Ramos (cell line): ENCODE measurements around the gene NME8.

ENCODE experiments used
- in situ Hi-C: fragments of 300-500 bp; cut with MboI; formaldehyde crosslinking; loops from one replicate; pipeline ENCODE4 v1.14.3; 2022; ENCODE audit warnings: low sequenced_read_pairs; ENCODE audit not compliant: unreplicated experiment

NME8 gene

DNA sequence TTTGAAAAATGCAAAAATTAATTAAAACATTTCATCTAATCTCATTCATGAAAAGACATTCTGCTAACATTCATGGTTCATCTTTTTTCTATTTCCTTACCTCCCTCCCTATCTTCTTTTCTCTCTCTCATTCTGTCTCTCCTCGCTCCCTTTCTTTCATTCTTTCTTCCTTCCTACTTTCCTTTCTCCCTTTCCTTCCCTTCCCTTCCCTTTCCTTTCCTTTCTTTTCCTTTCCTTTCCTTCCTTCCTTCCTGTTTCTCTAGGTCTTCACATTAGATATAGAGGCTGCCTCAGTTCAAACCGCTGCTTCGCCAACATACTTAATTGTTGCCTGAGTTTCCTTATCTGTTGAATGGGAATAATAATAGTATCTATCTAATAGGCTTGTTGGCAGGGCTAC, 46.3 kb downstream of the NME8 start:
- in situ Hi-C loops, result no loop called here

DNA sequence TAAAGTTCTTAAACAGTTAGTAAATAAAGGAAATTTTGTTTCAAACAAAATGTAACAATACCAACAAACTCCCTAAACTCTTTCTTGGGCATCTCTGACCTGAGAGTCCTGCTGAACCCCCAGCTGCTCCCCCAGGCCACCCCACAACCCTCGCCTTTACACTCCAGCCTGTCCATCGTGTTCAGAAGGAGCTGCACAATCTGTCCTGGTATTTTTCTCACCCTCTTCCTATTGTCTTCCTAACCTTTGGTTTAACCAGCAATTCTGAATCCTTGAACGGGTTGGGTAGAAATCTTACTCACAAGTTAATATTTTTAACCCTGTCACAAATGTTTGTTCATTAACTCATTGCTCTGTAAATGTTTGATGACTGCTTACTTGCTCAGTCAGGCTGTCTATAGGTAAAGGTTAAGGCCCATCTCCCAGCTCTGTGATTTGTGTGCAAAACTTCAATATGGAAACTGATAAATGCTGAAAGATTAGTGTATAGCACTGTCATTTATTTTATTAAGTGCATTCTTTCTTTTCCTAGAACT, 51.4 kb downstream of the NME8 start:
- in situ Hi-C loops, result no loop called here

- in situ Hi-C loops, result no loop called here
These were observed 52.9 kb downstream of the NME8 start for GRCh38 chr7:37901236-37901827.

DNA sequence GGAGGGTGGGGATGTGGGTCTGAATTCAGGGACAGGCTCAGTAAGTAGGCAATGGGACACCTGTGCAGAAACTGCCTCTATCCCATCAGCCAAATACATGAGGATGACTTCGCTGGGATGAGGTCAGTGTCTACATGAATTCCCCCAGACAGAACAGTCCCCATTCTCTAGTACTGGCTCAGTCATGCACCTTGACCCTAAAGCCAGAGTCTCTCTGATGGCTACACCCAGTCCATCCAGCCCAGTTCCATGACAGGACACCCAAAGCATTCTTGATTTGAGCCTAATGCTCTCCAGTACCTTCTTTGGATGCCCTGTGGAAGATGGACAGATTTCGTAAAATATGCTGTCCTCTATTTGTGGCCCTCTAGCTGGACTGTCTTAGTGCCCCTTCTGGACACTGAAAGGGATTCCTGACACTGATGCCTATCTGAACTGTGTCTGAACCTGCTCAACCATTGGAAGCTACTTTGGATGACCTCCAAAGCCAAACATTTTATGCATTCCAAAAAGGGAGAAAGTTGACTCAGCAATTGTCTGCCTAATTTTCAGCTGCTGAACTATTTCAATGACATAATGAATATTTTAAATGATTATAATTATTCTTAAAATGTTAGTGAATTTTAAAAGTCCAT, 53.6 kb downstream of the NME8 start:
- in situ Hi-C loops, result no loop called here

- in situ Hi-C loops, result no loop called here
These were observed 59.9 kb downstream of the NME8 start for GRCh38 chr7:37908221-37908788.

DNA sequence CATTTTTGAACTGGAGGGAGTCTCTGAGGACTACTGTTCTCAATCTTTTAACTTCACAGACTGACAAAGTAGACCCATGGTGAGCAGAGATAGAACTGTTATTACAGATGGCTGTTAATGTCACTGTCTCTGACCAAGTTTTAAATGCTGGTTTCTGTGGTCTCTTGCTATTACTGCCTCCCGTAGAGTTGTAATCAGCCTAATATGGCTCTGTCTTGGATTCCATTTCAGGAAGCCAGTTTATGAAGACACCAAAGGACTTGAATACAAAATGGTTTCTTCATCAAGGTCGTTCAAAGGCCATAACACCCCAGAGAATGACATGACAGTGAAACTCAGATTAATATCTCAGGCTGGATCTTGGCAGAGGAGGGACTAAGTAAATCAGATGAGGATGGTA, 64.4 kb downstream of the NME8 start:
- in situ Hi-C loops, result no loop called here

DNA sequence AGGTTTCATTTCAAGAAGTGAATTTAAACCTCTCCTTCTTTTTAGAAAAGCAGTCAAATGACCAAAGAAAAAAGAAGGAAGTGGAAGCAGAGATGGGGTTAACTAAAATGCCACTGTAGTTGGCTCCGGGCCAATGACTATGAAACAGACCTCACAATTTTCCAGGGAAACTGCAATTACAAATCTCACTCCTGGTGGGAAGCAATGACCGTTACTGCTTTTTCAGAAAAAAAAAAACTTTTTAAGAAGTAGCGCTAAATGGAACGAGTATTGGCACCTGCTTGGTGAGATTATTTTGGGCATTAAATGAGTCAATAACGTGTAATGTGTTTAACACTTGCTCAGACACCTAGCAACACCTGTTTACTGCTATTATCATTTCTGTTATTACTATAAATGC, 67.0 kb downstream of the NME8 start:
- in situ Hi-C loops, result no loop called here

- in situ Hi-C loops, result no loop called here
These were observed 67.7 kb downstream of the NME8 start for GRCh38 chr7:37916017-37916672.

DNA sequence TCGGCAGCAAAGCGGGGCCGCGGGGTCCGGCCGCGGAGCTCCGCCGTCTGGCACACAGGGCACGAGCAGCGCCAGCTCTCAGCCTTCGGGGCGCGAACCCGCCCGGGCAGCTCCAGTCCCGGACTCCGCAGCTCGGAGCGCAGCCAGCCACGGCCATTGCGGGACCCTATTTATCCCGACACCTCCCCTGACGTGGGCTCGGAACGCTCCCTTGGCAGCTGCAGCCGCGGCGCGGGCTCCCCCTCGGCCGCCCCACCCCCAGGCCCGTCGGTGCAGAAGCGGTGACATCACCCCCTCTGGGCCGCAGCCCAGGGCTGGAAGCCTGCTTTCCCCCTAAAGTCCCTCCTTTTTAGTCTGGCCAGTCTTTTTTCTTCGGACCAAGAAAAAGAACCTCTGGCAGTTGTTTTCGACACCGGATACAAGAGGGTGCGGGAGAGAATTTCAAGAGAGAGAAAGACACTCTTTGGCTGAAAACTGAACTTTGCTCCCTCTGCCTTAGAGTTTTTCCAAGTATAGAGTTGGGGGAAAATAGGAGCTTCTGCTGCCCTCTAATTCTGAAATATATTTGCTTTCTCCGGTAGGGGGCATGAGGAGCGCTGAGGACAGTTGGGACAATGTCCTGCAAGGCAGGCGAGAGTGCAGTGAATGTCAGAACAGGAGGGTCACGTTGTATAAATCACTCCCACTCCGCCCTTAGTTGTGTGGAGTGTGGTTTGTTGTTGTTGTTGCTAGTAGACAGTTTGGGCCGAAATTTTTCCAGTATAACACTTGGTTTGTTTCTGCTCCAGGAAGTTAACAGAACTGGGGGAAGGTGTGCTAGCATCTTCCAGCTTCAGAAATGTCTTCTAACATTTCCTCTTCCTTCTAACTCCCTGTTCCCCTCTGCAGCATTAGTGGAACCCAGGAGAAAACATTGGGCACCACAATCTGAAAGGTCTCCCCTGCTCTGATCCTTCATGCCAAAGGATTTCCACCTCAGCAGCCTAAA, 68.6 kb downstream of the NME8 start, which contains the start of gene SFRP4:
Gene SFRP4, minus strand, starts transcription at position 145 of the 988 bp plus-strand sequence. CDS start 280 bp downstream, outside the sequence.
- in situ Hi-C loops, result no loop called here

DNA sequence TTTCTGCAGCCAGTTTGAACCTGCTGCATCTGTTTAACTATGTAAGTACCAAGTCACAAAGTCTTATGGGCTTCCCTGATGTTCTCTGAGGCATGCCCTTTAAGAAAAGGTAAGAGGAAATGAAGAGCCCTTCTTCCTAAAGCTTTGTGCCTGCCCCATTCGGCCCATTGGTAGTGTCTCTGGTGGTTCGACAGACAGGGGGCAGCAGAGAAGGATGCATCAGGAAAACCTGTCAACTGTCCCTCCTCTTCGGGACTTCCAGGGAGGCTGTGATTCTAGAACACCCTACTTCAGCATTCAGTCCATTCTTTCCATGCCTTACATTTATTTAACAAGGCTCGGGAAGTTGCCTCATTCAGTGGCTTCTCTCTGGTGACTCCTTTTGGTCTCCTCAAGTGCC, 70.1 kb downstream of the NME8 start:
- in situ Hi-C loops, result no loop called here

GRCh38 chr7:37920305-37920848, 72.0 kb downstream of the NME8 start, which contains the start of gene EPDR1:
TSS of gene EPDR1 (plus strand) at chr7:37920640. CDS start at chr7:37920940, 300 bp downstream.
- in situ Hi-C loops, result no loop called here

DNA sequence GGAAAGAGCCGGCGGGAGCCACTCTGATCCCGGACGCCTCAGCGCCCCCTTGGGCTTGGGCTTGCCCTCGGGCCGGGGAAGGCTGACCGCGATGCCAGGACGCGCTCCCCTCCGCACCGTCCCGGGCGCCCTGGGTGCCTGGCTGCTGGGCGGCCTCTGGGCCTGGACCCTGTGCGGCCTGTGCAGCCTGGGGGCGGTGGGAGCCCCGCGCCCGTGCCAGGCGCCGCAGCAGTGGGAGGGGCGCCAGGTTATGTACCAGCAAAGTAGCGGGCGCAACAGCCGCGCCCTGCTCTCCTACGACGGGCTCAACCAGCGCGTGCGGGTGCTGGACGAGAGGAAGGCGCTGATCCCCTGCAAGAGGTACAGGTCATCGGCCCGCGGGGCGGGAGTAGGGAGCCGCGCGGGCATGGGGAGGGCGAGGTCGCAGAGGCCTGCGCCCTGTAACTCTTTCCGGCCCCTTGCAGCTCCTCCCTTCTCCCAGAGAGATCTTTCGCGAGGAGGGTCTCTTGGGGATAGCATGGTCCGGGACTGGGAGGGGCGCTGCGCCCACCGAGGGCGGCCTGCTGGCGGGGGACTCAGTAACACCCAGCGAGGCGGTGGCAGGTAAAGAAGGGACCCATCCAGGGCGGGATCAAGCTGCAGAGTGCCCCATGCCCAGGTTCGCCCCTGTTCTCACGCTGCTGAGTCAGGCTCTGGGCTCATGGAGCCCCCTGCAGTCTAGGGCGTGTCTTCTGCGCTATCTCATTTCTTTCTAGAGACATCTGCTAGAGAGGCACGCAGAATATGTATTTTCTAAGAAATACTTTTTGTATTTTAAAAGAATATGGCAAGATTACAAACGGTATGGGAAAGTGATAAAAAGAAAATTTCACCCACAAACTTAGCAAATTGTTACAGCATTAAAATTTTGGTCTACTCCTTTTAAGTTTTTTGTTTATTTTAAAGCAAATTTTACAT, 72.7 kb downstream of the NME8 start:
- in situ Hi-C loops, result no loop called here

GRCh38 chr7:37921876-37922275, 73.5 kb downstream of the NME8 start:
- in situ Hi-C loops, result no loop called here

- in situ Hi-C loops, result no loop called here
These were observed 75.6 kb downstream of the NME8 start for GRCh38 chr7:37923996-37924395.

- in situ Hi-C loops, result no loop called here
These were observed 76.2 kb downstream of the NME8 start for GRCh38 chr7:37924491-37925041.

GRCh38 chr7:37925620-37926019, 77.2 kb downstream of the NME8 start:
- in situ Hi-C loops, result no loop called here

GRCh38 chr7:37927773-37928444, 79.5 kb downstream of the NME8 start:
- in situ Hi-C loops, result no loop called here

- in situ Hi-C loops, result no loop called here
These were observed 80.5 kb downstream of the NME8 start for GRCh38 chr7:37928878-37929277.
